ENCODE results near the gene FGFBP1. TPM values are rescaled to one million over a fixed set of nuclear protein-coding genes. Genes with fewer than 3 reads are reported as not detected.

Gene FGFBP1
- not detected in 2 replicates for total RNA-seq

- TF ChIP-seq CTCF (IDR thresholded peaks at IDR 0.05), result no peak
- DNase-seq, result no peak
- no peaks in the 10 kb centered on the region for H3K4me1 Mint-ChIP-seq
- intact Hi-C loops (cut with micrococcal nuclease), result no loop called here
- no peak within 1 kb of the TSS for H3K27ac Mint-ChIP-seq
- H3K9me3 Mint-ChIP-seq, result no peaks in the 10 kb centered on the region
- H3K4me3 Mint-ChIP-seq, result no peak within 1 kb of the TSS
- ChIA-PET POLR2A (no interaction called here), CTCF (interaction anchor here (1.3 kb wide), 1 partner anchor 133 kb away, joined by 4 read pairs; no protein-coding TSS in a partner anchor)
- no peaks in the 10 kb centered on the region for H3K36me3 Mint-ChIP-seq (ENCODE audit: low read depth)
- H3K27me3 Mint-ChIP-seq, result no peaks in the 10 kb centered on the region
- no peak for ATAC-seq (ENCODE audit: low read depth)
These were observed at the start of gene FGFBP1 for GRCh38 chr4:15938640-15939039. FGFBP1 (minus strand) TSS chr4:15938740; CDS start chr4:15936632, 2,108 bp downstream.

GRCh38 chr4:15988222-15988621, 49.7 kb upstream of the FGFBP1 start:
- no peak for TF ChIP-seq CTCF (IDR thresholded peaks at IDR 0.05)
- H3K4me3 Mint-ChIP-seq, result no peak overlapping the region
- DNase-seq (no peak), ATAC-seq (ENCODE audit: low read depth) (no peak)
- intact Hi-C loops (cut with micrococcal nuclease), result no loop called here
- POLR2A ChIA-PET, result no interaction called here
- H3K9me3 Mint-ChIP-seq, result no peaks in the 10 kb centered on the region
- H3K27me3 Mint-ChIP-seq, result peaks cover 11% of the 10 kb centered on the region
- H3K36me3 Mint-ChIP-seq (ENCODE audit: low read depth), result no peaks in the 10 kb centered on the region
- CTCF ChIA-PET, result interaction anchor here (1.4 kb wide), 1 partner anchor 106 kb away, joined by 4 read pairs; no protein-coding TSS in a partner anchor
- H3K27ac Mint-ChIP-seq, result no peak overlapping the region
- H3K4me1 Mint-ChIP-seq, result no peaks in the 10 kb centered on the region

- ChIA-PET CTCF (interaction anchor here (1.2 kb wide), 1 partner anchor 279 kb away, joined by 4 read pairs; no protein-coding TSS in a partner anchor), POLR2A (no interaction called here)
- H3K36me3 Mint-ChIP-seq (ENCODE audit: low read depth), result no peaks in the 10 kb centered on the region
These were observed 48.4 kb upstream of the FGFBP1 start for GRCh38 chr4:15986907-15987306.

GRCh38 chr4:15983610-15984009, 45.1 kb upstream of the FGFBP1 start:
- H3K4me3 Mint-ChIP-seq, result no peak overlapping the region
- TF ChIP-seq CTCF (IDR thresholded peaks at IDR 0.05), result no peak
- no peak overlapping the region for H3K27ac Mint-ChIP-seq
- ChIA-PET CTCF (interaction anchor here (1.7 kb wide), 1 partner anchor 18 kb away, joined by 7 read pairs; no protein-coding TSS in a partner anchor), POLR2A (no interaction called here)
- DNase-seq, result no peak
- peaks cover 5% of the 10 kb centered on the region for H3K27me3 Mint-ChIP-seq
- no peaks in the 10 kb centered on the region for H3K4me1 Mint-ChIP-seq
- H3K9me3 Mint-ChIP-seq, result no peaks in the 10 kb centered on the region
- intact Hi-C loops (cut with micrococcal nuclease), result no loop called here
- no peaks in the 10 kb centered on the region for H3K36me3 Mint-ChIP-seq (ENCODE audit: low read depth)
- ATAC-seq (ENCODE audit: low read depth), result no peak

More at GRCh38 chr4:15986907-15987306, 48.4 kb upstream of the FGFBP1 start:
- H3K4me3 Mint-ChIP-seq, result no peak overlapping the region
- no peak overlapping the region for H3K27ac Mint-ChIP-seq
- DNase-seq (no peak), ATAC-seq (ENCODE audit: low read depth) (no peak)
- H3K9me3 Mint-ChIP-seq, result no peaks in the 10 kb centered on the region
- peaks cover 9% of the 10 kb centered on the region for H3K27me3 Mint-ChIP-seq
- H3K4me1 Mint-ChIP-seq, result no peaks in the 10 kb centered on the region
- intact Hi-C loops (cut with micrococcal nuclease), result no loop called here
- TF ChIP-seq CTCF (IDR thresholded peaks at IDR 0.05), result no peak

- ATAC-seq (ENCODE audit: low read depth) (no peak), DNase-seq (no peak)
- H3K4me1 Mint-ChIP-seq, result no peaks in the 10 kb centered on the region
- H3K27ac Mint-ChIP-seq, result no peak overlapping the region
- no peaks in the 10 kb centered on the region for H3K9me3 Mint-ChIP-seq
- no peak for TF ChIP-seq CTCF (IDR thresholded peaks at IDR 0.05)
- intact Hi-C loops (cut with micrococcal nuclease), result no loop called here
- POLR2A ChIA-PET, result no interaction called here
- no peak overlapping the region for H3K4me3 Mint-ChIP-seq
- CTCF ChIA-PET, result interaction anchor here (1.7 kb wide), 1 partner anchor 19 kb away, joined by 7 read pairs; no protein-coding TSS in a partner anchor
- no peaks in the 10 kb centered on the region for H3K36me3 Mint-ChIP-seq (ENCODE audit: low read depth)
- peaks cover 5% of the 10 kb centered on the region for H3K27me3 Mint-ChIP-seq
These were observed 44.4 kb upstream of the FGFBP1 start for GRCh38 chr4:15982842-15983524.
